Activated CD4-positive, CD25-positive, alpha-beta regulatory T cell (primary cell): Measurements from ENCODE around the gene MLLT10.

Experiments used
- DNase-seq, 4 experiments: peaks; one replicate each; lab custom pipeline; 2025; lab: John Stamatoyannopoulos, UW

The MLLT10 gene

DNA sequence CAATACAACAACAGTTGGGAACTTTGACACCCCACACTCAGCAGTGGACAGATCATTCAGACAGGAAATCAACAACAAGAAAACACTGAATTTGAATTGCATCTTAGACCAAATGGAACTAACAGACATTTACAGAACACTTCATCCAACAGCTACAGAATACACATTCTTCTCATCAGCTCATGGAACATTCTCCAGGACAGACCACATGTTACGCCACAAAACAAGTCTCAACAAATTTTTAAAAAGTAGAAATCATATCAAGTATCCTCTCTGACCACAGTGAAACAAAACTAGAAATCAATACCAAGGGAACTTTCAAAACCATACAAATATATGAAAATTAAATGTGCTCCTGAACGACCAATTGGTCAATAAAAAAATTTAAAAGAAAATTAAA, 257.2 kb downstream of the MLLT10 start:
- no peak for DNase-seq
